Memory B cell (primary cell): ENCODE measurements around the gene CDHR1.
"Not testable (repeated sequence)": the region's sequence is repeated elsewhere in the genome, so short reads cannot be mapped to it uniquely, and the experiment has no call there.

ENCODE experiments used
- ATAC-seq: fragments of 150-1000 bp; cut with Tn5 transposase; 2 replicates; pipeline ENCODE4 v1.10.0; 2021; ENCODE audit warnings: low read depth, mild to moderate bottlenecking, moderate library complexity
- DNase-seq, 2 donors: peaks; one replicate each; pipeline ENCODE4 v3.0.0; 2022; ENCODE audit warnings: low spot score in 2 of 2
- H3K27ac Mint-ChIP-seq: one replicate; pipeline ENCODE4 v1.8.0; 2022; ENCODE audit warnings: mild to moderate bottlenecking, moderate library complexity, mixed read lengths
- H3K27me3 Mint-ChIP-seq: one replicate; pipeline ENCODE4 v1.8.0; 2022; ENCODE audit warnings: mixed read lengths
- H3K36me3 Mint-ChIP-seq: one replicate; pipeline ENCODE4 v1.8.0; 2022; ENCODE audit warnings: mild to moderate bottlenecking, mixed read lengths
- H3K4me1 Mint-ChIP-seq: one replicate; pipeline ENCODE4 v1.8.0; 2022; ENCODE audit warnings: mixed read lengths
- H3K4me3 Mint-ChIP-seq: one replicate; pipeline ENCODE4 v1.8.0; 2022; ENCODE audit warnings: mild to moderate bottlenecking, moderate library complexity, mixed read lengths
- H3K9me3 Mint-ChIP-seq: one replicate; pipeline ENCODE4 v1.8.0; 2022; ENCODE audit warnings: mixed read lengths

Gene CDHR1

DNA sequence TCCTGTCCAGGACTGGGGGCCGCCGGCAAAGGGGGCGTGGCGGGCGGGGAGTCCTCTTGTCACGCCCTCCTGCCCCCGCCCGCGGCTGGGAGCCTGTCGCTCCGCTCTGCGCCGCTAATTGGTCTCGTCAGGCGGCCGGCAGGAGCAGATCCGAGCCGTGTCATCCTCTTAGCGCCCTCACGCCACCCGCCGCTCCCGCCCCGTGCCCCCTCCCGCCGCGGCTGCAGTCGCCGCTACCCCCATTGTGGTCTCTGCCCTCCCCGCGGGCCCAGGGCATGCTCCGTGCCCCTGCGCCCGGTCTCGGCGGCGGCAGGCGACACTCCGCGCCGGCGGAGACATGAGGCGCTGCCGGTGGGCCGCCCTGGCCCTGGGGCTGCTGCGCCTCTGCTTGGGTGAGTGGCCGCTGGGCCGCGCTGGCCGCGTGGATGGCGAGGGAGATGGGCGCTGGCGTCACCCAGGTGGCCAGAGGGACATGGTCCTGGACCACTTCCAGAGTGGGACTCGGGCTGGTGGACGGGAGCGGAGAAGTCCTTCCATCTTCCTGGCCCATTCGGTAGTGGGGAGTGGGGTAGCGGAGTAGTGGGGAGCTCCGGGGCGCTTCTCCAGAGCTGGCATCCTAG, at the start of gene CDHR1:
CDHR1 (plus strand) TSS at position 114 of the 620 bp plus-strand sequence; CDS start at position 338, 224 bp downstream.
- peaks cover 17% of the 10 kb centered on the region for H3K27me3 Mint-ChIP-seq
- no peaks in the 10 kb centered on the region for H3K9me3 Mint-ChIP-seq
- no peak within 1 kb of the TSS for H3K27ac Mint-ChIP-seq
- no peaks in the 10 kb centered on the region for H3K36me3 Mint-ChIP-seq
- DNase-seq, result peak in 1 of 2 donors; percentile 34
- H3K4me1 Mint-ChIP-seq, result peaks cover 3% of the 10 kb centered on the region
- ATAC-seq, result peak; percentile 82
- peak within 1 kb of the TSS; percentile 70 for H3K4me3 Mint-ChIP-seq

DNA sequence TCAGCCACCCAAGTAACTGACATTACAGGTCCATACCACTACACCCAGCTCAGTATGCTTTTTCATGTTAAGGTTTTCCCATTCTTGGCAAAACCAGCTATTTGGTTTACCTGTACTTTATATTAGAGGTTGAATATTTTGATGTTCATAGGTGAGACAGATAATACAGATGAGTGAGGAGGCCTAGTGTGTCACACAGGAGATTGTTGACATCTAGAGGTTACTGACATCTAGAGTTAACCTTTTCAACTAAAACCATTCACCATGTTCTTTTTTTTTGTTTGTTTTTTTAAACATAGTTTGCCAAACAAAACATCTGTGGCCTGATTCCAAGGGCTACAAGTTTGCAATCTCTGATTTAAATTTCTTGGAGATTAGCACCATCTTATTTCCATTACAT, 47.0 kb upstream of the CDHR1 start:
- peaks cover 5% of the 10 kb centered on the region for H3K4me1 Mint-ChIP-seq
- no peak overlapping the region for H3K4me3 Mint-ChIP-seq
- no peaks in the 10 kb centered on the region for H3K27me3 Mint-ChIP-seq
- DNase-seq, result no peak
- H3K27ac Mint-ChIP-seq, result no peak overlapping the region
- H3K36me3 Mint-ChIP-seq, result peaks cover 29% of the 10 kb centered on the region
- ATAC-seq, result no peak
- H3K9me3 Mint-ChIP-seq, result no peaks in the 10 kb centered on the region

DNA sequence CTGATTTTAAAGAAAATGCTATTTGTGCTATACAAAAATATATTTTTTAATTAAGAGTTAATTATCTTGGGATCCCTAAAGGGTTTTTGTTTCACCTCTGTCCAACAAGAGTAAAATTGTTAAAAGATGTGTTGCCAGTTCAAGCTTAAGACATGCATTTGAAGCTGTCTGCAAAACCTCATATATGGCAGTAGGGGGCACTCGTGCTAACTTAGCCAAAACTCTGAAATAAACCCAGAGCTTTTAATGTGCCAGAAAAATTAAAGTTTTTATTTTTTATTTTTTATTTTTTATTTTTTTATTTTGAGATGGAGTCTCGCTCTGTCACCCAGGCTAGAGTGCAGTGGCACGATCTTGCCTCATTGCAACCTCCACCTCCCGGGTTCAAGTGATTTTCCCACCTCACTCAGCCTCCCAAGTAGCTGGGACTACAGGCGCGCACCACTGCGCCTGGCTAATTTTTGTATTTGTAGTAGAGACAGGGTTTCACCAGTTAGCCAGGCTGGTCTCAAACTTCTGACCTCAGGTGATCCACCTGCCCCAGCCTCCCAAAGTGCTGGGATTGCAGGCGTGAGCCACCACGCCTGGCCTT, 46.2 kb upstream of the CDHR1 start:
- ATAC-seq (peak; percentile 64), DNase-seq (peak in 1 of 2 donors; percentile 18)
- H3K4me3 Mint-ChIP-seq, H3K27ac Mint-ChIP-seq, H3K9me3 Mint-ChIP-seq, H3K4me1 Mint-ChIP-seq, H3K27me3 Mint-ChIP-seq: not testable (repeated sequence)
- peaks cover 29% of the 10 kb centered on the region for H3K36me3 Mint-ChIP-seq

DNA sequence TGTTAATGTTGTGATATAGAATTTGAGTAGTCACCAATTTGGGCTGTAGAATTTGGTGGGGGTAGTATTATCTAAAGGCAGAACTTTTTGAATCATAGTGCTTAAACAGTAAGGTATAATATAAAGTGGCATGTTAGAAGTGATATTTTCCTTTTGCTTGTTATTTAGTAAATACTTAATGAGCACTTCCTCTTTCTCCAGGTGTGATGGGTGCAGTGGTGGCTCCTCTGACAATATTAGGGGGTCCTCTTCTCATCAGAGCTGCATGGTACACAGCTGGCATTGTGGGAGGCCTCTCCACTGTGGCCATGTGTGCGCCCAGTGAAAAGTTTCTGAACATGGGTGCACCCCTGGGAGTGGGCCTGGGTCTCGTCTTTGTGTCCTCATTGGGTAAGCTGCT, 44.5 kb upstream of the CDHR1 start:
- no peaks in the 10 kb centered on the region for H3K9me3 Mint-ChIP-seq
- no peak overlapping the region for H3K4me3 Mint-ChIP-seq
- DNase-seq (no peak), ATAC-seq (no peak)
- no peaks in the 10 kb centered on the region for H3K4me1 Mint-ChIP-seq
- peak overlapping the region; percentile 56 for H3K27ac Mint-ChIP-seq
- peaks cover 25% of the 10 kb centered on the region for H3K36me3 Mint-ChIP-seq
- H3K27me3 Mint-ChIP-seq, result no peaks in the 10 kb centered on the region

DNA sequence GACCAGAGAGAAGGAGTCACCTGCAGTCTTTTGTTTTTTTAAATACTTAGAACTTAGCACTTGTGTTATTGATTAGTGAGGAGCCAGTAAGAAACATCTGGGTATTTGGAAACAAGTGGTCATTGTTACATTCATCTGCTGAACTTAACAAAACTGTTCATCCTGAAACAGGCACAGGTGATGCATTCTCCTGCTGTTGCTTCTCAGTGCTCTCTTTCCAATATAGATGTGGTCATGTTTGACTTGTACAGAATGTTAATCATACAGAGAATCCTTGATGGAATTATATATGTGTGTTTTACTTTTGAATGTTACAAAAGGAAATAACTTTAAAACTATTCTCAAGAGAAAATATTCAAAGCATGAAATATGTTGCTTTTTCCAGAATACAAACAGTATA, 41.6 kb upstream of the CDHR1 start:
- no peak overlapping the region for H3K27ac Mint-ChIP-seq

DNA sequence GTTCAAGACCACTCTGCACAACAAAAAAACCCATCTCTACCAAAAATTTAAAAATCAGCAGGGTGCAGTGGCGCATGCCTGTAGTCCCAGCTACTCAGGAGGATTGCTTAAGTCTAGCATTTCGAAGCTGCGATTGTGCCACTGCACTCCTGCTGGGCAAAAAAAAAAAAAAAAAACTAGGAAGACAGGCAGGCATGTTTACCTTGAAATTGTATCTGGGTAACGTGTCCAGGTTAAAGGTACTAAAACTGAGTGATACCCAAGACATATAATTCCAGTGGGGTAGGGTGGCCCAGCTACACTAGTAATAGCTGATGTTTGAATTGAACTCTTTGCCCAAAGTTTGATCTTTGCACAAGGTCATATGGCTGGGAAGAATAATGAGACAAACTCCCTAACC, 38.8 kb upstream of the CDHR1 start:
- Mint-ChIP-seq H3K9me3 (no peaks in the 10 kb centered on the region), H3K27ac (peak overlapping the region; percentile 67), H3K36me3 (peaks cover 9% of the 10 kb centered on the region), H3K4me1 (peaks cover 7% of the 10 kb centered on the region), H3K4me3 (no peak overlapping the region), H3K27me3 (peaks cover 1% of the 10 kb centered on the region)
- ATAC-seq (no peak), DNase-seq (no peak)

More for the DNA sequence above, 41.6 kb upstream of the CDHR1 start:
- DNase-seq, result no peak
- no peak for ATAC-seq
- no peaks in the 10 kb centered on the region for H3K27me3 Mint-ChIP-seq
- no peaks in the 10 kb centered on the region for H3K9me3 Mint-ChIP-seq
- no peak overlapping the region for H3K4me3 Mint-ChIP-seq
- peaks cover 7% of the 10 kb centered on the region for H3K4me1 Mint-ChIP-seq
- peaks cover 19% of the 10 kb centered on the region for H3K36me3 Mint-ChIP-seq

DNA sequence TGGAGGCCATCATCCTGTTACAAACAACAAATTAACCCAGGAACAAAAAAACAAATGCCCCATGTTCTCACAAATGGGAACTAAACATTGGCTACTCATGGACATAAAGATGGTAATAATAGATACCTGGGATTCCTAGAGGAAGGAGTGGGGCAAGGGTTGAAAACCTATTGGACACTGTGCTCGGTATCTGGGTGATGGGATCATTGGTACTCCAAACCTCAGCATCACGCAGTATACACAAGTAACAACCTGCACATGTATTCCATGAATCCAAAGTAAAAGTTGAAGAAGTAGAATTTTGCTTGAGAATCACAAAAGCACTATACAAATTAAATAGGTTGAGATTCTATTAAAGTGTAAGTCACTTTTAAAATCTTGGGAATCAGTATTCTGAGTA, 38.3 kb upstream of the CDHR1 start:
- Mint-ChIP-seq H3K27me3 (peaks cover 1% of the 10 kb centered on the region), H3K27ac (peak overlapping the region; percentile 67), H3K4me1 (peaks cover 7% of the 10 kb centered on the region), H3K9me3 (no peaks in the 10 kb centered on the region), H3K4me3 (no peak overlapping the region), H3K36me3 (peaks cover 9% of the 10 kb centered on the region)
- DNase-seq (no peak), ATAC-seq (no peak)

- peaks cover 9% of the 10 kb centered on the region for H3K36me3 Mint-ChIP-seq
- DNase-seq, result no peak
- peak overlapping the region; percentile 67 for H3K27ac Mint-ChIP-seq
- ATAC-seq, result peak; percentile 99
- no peak overlapping the region for H3K4me3 Mint-ChIP-seq
- H3K4me1 Mint-ChIP-seq, result peaks cover 7% of the 10 kb centered on the region
- H3K27me3 Mint-ChIP-seq, result peaks cover 1% of the 10 kb centered on the region
- no peaks in the 10 kb centered on the region for H3K9me3 Mint-ChIP-seq
Observed at GRCh38 chr10:84156768-84157167, 37.6 kb upstream of the CDHR1 start.

- Mint-ChIP-seq H3K36me3 (peaks cover 9% of the 10 kb centered on the region), H3K9me3 (no peaks in the 10 kb centered on the region), H3K27ac (no peak overlapping the region), H3K27me3 (peaks cover 1% of the 10 kb centered on the region), H3K4me1 (peaks cover 7% of the 10 kb centered on the region), H3K4me3 (no peak overlapping the region)
- no peak for DNase-seq
- ATAC-seq, result no peak
Observed at GRCh38 chr10:84158061-84158460, 36.3 kb upstream of the CDHR1 start.

- ATAC-seq (no peak), DNase-seq (no peak)
- peaks cover 7% of the 10 kb centered on the region for H3K4me1 Mint-ChIP-seq
- H3K9me3 Mint-ChIP-seq, result no peaks in the 10 kb centered on the region
- H3K36me3 Mint-ChIP-seq, result peaks cover 7% of the 10 kb centered on the region
- no peak overlapping the region for H3K4me3 Mint-ChIP-seq
- no peak overlapping the region for H3K27ac Mint-ChIP-seq
- H3K27me3 Mint-ChIP-seq, result peaks cover 1% of the 10 kb centered on the region
Observed at GRCh38 chr10:84158550-84158949, 35.8 kb upstream of the CDHR1 start.

GRCh38 chr10:84159076-84159685, 35.2 kb upstream of the CDHR1 start:
- ATAC-seq, result no peak

DNA sequence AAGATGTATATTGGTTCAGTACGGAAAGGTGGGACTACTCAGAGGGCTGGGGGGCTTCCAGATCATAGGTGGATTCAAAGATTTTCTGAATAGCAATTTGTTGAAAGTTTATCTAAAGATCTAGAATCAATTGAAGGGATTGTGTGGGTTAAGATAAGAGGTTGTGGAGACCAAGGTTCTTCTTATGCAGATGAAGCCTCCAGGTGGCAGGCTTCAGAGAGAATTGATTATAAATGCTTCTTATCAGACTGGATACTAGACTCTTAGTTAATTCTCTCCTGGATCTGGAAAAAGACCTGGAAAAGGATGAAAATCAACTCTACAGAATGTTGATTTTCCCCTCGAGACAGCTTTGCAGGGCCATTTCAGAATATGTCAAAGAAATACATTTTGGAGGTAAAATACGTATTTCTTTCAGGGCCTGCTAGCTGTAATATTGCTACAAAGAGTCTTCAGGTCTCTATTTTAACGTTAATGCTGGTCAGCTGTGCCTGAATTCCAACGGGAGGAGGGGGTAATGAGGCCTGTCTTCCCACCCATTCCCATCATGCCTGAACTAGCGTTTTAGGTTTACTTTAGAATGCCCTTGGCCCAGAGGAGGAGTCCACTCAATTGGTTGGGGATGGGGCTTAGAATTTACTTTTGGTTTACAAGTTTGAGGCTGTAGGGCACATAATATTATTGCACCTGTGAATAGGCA, 33.5 kb upstream of the CDHR1 start:
- H3K27me3 Mint-ChIP-seq, result peaks cover 1% of the 10 kb centered on the region
- peaks cover 7% of the 10 kb centered on the region for H3K4me1 Mint-ChIP-seq
- no peak for ATAC-seq
- H3K9me3 Mint-ChIP-seq, result no peaks in the 10 kb centered on the region
- DNase-seq, result no peak
- H3K27ac Mint-ChIP-seq, result no peak overlapping the region
- no peaks in the 10 kb centered on the region for H3K36me3 Mint-ChIP-seq
- no peak overlapping the region for H3K4me3 Mint-ChIP-seq

More at GRCh38 chr10:84159076-84159685, 35.2 kb upstream of the CDHR1 start:
- peaks cover 4% of the 10 kb centered on the region for H3K36me3 Mint-ChIP-seq
- H3K9me3 Mint-ChIP-seq, result no peaks in the 10 kb centered on the region
- H3K4me3 Mint-ChIP-seq, result no peak overlapping the region
- peaks cover 1% of the 10 kb centered on the region for H3K27me3 Mint-ChIP-seq
- no peak for DNase-seq
- no peak overlapping the region for H3K27ac Mint-ChIP-seq
- H3K4me1 Mint-ChIP-seq, result peaks cover 7% of the 10 kb centered on the region

DNA sequence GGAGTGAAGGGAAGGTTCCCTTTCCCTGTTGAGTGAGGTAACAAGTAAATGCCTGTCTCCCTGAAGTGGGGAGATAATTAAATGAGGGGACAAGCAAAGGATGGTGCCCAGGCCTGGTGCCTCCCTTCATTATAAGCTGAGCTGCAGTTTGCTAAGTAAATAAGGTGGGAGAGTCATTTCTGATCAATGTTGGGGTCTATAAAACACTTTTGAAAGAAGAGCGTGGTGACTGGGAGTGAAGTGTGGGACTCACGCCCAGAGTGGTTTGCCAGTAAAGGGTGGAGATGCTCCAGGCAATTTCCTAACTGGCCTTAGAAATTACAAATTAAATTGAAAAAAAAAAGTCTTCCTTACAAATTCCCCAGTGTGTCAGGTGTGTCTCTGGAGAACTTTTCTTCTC, 30.3 kb upstream of the CDHR1 start:
- DNase-seq, result no peak
- Mint-ChIP-seq H3K9me3 (peaks cover 2% of the 10 kb centered on the region), H3K36me3 (peaks cover 2% of the 10 kb centered on the region), H3K4me3 (no peak overlapping the region), H3K27ac (no peak overlapping the region), H3K4me1 (no peaks in the 10 kb centered on the region), H3K27me3 (peaks cover 1% of the 10 kb centered on the region)
- ATAC-seq, result no peak

DNA sequence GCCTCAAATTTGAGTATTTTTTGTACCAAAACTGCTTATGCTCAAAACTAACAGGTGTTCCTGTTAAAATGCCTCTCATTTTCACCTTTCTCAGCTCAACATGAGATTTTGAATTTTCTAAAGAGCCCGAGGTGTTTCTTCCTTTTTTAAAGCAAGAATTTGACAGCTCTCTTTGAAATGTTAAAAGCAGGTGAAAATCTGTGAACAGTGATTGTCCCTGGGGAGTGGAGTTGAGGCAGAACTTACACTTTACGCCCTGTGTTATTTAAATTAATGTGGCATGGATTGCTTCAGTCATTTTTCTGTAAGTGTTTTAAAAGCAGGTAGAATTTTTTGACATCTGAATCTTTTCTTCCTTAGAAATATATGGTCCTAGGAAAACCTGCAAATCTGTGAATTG, 29.9 kb upstream of the CDHR1 start:
- Mint-ChIP-seq H3K36me3 (peaks cover 2% of the 10 kb centered on the region), H3K9me3 (peaks cover 2% of the 10 kb centered on the region), H3K27ac (no peak overlapping the region), H3K4me3 (no peak overlapping the region), H3K4me1 (no peaks in the 10 kb centered on the region), H3K27me3 (peaks cover 1% of the 10 kb centered on the region)
- ATAC-seq (no peak), DNase-seq (no peak)
